ENCODE data around the gene LARGE2. TPM values are rescaled to one million over a fixed set of nuclear protein-coding genes. Genes with fewer than 3 reads are reported as not detected.

The LARGE2 gene
- total and polyA plus RNA-seq, 2 donors (not counting 3 experiments of a cell fraction or from before 2014, with no cell fraction given): 0.06 TPM; not detected in 1

- intact Hi-C loops (cut with micrococcal nuclease): no loop called here
These were observed 7.8 kb downstream of the LARGE2 start for GRCh38 chr11:45930031-45930794.

More at GRCh38 chr11:45930031-45930794, 7.8 kb downstream of the LARGE2 start:
- FAIRE-seq (no peak), DNase-seq (ENCODE audit: low read depth, low spot score) (no peak)
- no peaks in the 10 kb centered on the region for H3K9me3 ChIP-seq (replicated peaks; ENCODE audit: control insufficient read depth, insufficient read depth, low read length)
- no peaks in the 10 kb centered on the region for H3K4me1 ChIP-seq (ENCODE audit: control insufficient read depth, extremely low read depth, insufficient read depth, low read length)
- BruUV-seq (replicated peaks): no TSS peak
- TF ChIP-seq JUN (IDR thresholded peaks at IDR 0.05; ENCODE audit: borderline replicate concordance, insufficient read depth, insufficient read length, low read depth): no peak
- TF ChIP-seq POLR2A (IDR thresholded peaks at IDR 0.05; ENCODE audit: low read depth, low read length): no peak
- TF ChIP-seq POLR2AphosphoS5 (IDR thresholded peaks at IDR 0.05; ENCODE audit: insufficient read depth, low read depth, low read length): no peak
- TF ChIP-seq MAX (IDR thresholded peaks at IDR 0.05; ENCODE audit: insufficient read depth, insufficient read length): no peak
- TF ChIP-seq GATA2 (IDR thresholded peaks at IDR 0.05; ENCODE audit: insufficient read depth, insufficient read length, low read depth, low read length): no peak
- no peak for TF ChIP-seq MYC (IDR thresholded peaks at IDR 0.05; ENCODE audit: low read depth, low read length)
- TF ChIP-seq EZH2 (IDR thresholded peaks at IDR 0.05; ENCODE audit: borderline replicate concordance, low read depth, low read length, severe bottlenecking): no peak
- no peak for TF ChIP-seq FOS (IDR thresholded peaks at IDR 0.05; ENCODE audit: borderline replicate concordance, insufficient read depth, low read length)
- TF ChIP-seq, protein P1, sequence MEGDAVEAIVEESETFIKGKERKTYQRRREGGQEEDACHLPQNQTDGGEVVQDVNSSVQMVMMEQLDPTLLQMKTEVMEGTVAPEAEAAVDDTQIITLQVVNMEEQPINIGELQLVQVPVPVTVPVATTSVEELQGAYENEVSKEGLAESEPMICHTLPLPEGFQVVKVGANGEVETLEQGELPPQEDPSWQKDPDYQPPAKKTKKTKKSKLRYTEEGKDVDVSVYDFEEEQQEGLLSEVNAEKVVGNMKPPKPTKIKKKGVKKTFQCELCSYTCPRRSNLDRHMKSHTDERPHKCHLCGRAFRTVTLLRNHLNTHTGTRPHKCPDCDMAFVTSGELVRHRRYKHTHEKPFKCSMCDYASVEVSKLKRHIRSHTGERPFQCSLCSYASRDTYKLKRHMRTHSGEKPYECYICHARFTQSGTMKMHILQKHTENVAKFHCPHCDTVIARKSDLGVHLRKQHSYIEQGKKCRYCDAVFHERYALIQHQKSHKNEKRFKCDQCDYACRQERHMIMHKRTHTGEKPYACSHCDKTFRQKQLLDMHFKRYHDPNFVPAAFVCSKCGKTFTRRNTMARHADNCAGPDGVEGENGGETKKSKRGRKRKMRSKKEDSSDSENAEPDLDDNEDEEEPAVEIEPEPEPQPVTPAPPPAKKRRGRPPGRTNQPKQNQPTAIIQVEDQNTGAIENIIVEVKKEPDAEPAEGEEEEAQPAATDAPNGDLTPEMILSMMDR (IDR thresholded peaks at IDR 0.05; ENCODE audit: extremely low read depth in 1 of 2, insufficient read depth in 1 of 2, low read depth in 1 of 2, low read length in 2 of 2): no peak
- H3K9ac ChIP-seq (replicated peaks; ENCODE audit: extremely low read depth, insufficient read depth, low read length): no peak overlapping the region
- ChIA-PET CTCF (interaction anchor here (0.9 to 1.6 kb wide), 2 partner anchors 10 to 35 kb away, joined by 4 to 5 read pairs; no protein-coding TSS in a partner anchor), POLR2A (no interaction called here)
- no peak overlapping the region for H3K27ac ChIP-seq (ENCODE audit: insufficient read depth, low read depth, low read length)
- dilution Hi-C loops (cut with MboI; ENCODE audit: extremely low pct_ligation_motif_present, low sequenced_read_pairs): no loop called here
- no peak overlapping the region for H3K4me3 ChIP-seq (replicated peaks in 1 of 3; ENCODE audit: insufficient read depth in 1 of 3, low read depth in 1 of 3, low read length in 3 of 3)
- H3K4me2 ChIP-seq (ENCODE audit: insufficient read depth, low read length): no peak overlapping the region
- no peaks in the 10 kb centered on the region for H3K9me1 ChIP-seq (replicated peaks; ENCODE audit: control insufficient read depth, extremely low read depth, insufficient read depth, low read length)
- no peaks in the 10 kb centered on the region for H4K20me1 ChIP-seq (replicated peaks; ENCODE audit: control insufficient read depth, extremely low read depth, insufficient read depth, low read length)
- no peak overlapping the region for H2AFZ ChIP-seq (ENCODE audit: low read depth, low read length)
- peaks cover 0 to 24% of the 10 kb centered on the region in 2 experiments for H3K36me3 ChIP-seq (ENCODE audit: control insufficient read depth in 2 of 2, extremely low read depth in 1 of 2, insufficient read depth in 2 of 2, low read length in 2 of 2)
- no peaks in the 10 kb centered on the region for H3K79me2 ChIP-seq (ENCODE audit: control insufficient read depth, insufficient read depth, low read length)
- H3K27me3 ChIP-seq (ENCODE audit: control insufficient read depth in 2 of 2, insufficient read depth in 2 of 2, low read length in 2 of 2): no peaks in the 10 kb centered on the region

Measured in endothelial cell of umbilical vein (primary cell).